HG03280 (cell line): Measurements from ENCODE around the gene TMEM123.

Source experiments
- ATAC-seq: cut with Tn5 transposase; IDR thresholded peaks from one replicate; pipeline ENCODE4 v1.9.1; 2021; ENCODE audit warnings: mild to moderate bottlenecking, moderate library complexity; ENCODE audit not compliant: unreplicated experiment

The TMEM123 gene

GRCh38 chr11:102368472-102368871 lies 84.1 kb downstream of the TMEM123 start:
- ATAC-seq = peak; percentile 100

GRCh38 chr11:102367364-102367763 lies 85.2 kb downstream of the TMEM123 start:
- ATAC-seq = no peak

- ATAC-seq = no peak
Observed at GRCh38 chr11:102364991-102365390, 87.6 kb downstream of the TMEM123 start.

- peak; percentile 57 for ATAC-seq
Observed at GRCh38 chr11:102361086-102362031, 91.2 kb downstream of the TMEM123 start.

- ATAC-seq = no peak
Observed at GRCh38 chr11:102360681-102361080, 91.9 kb downstream of the TMEM123 start.

GRCh38 chr11:102359372-102359771 lies 93.2 kb downstream of the TMEM123 start:
- no peak for ATAC-seq

- no peak for ATAC-seq
Observed at GRCh38 chr11:102357116-102357515, 95.4 kb downstream of the TMEM123 start.

GRCh38 chr11:102347462-102348370 lies 104.8 kb downstream of the TMEM123 start:
- peak; percentile 20 for ATAC-seq

GRCh38 chr11:102346748-102347461 lies 105.7 kb downstream of the TMEM123 start, which contains the start of gene BIRC2:
TSS of gene BIRC2 (plus strand) at chr11:102347214. CDS start at chr11:102349855, 2,641 bp downstream.
- ATAC-seq = peak; percentile 93

- no peak for ATAC-seq
Observed at GRCh38 chr11:102346456-102346747, 106.2 kb downstream of the TMEM123 start.
